CD14-positive monocyte (primary cell): ENCODE measurements around the gene LTF. TPM values are rescaled to one million over a fixed set of nuclear protein-coding genes. Genes with fewer than 3 reads are reported as not detected.

Experiments used
- DNase-seq, 3 donors: peaks; one replicate each; pipeline ENCODE4 v3.0.0-alpha.2; 2011 to 2022
- H2AFZ ChIP-seq: 2 replicates; pipeline ENCODE4 v1.6.0; 2012; ENCODE audit warnings: mild to moderate bottlenecking, low read depth, low read length, inconsistent platforms; ENCODE audit not compliant: insufficient read depth, poor library complexity, severe bottlenecking
- H3K27ac ChIP-seq, 2 donors: 1 replicate in 1 of 2; 2 replicates in 1 of 2; pipeline ENCODE4 v1.5.1; 2012 to 2013; ENCODE audit warnings: low read length in 2 of 2, control low read depth in 1 of 2, inconsistent platforms in 1 of 2, low read depth in 1 of 2, mild to moderate bottlenecking in 1 of 2
- H3K27me3 ChIP-seq, 2 donors: one replicate each; pipeline versions ENCODE4 v1.6.0 to v1.6.1; 2011 to 2013; ENCODE audit warnings: low read length in 2 of 2; ENCODE audit not compliant: control insufficient read depth in 2 of 2, insufficient read depth in 2 of 2
- H3K36me3 ChIP-seq, 2 donors: replicated peaks in 1 of 2; 1 replicate in 1 of 2; 2 replicates in 1 of 2; pipeline versions ENCODE4 v1.5.1 to v1.6.1; 2012 to 2013; ENCODE audit warnings: low read length in 2 of 2, control low read depth in 1 of 2, inconsistent platforms in 1 of 2, mild to moderate bottlenecking in 1 of 2; ENCODE audit not compliant: insufficient read depth in 2 of 2, control insufficient read depth in 1 of 2
- H3K4me1 ChIP-seq, 2 donors: 1 replicate in 1 of 2; 2 replicates in 1 of 2; pipeline versions ENCODE4 v1.5.1 to v1.6.1; 2012 to 2013; ENCODE audit warnings: low read length in 2 of 2, control low read depth in 1 of 2, inconsistent platforms in 1 of 2, mild to moderate bottlenecking in 1 of 2, moderate library complexity in 1 of 2; ENCODE audit not compliant: insufficient read depth in 2 of 2, control insufficient read depth in 1 of 2
- H3K4me2 ChIP-seq: replicated peaks from 2 replicates; pipeline ENCODE3; 2012; ENCODE audit warnings: low read length, moderate library complexity, mild to moderate bottlenecking; ENCODE audit not compliant: poor library complexity, severe bottlenecking; ENCODE audit errors: extremely low read depth
- H3K4me3 ChIP-seq, 3 experiments: fragments of 200-600 bp in 1 of 3; sonication (generic) in 1 of 3; replicated peaks in 1 of 3; 1 replicate in 2 of 3; 2 replicates in 1 of 3; pipeline ENCODE4 v1.5.1; 2011 to 2013; ENCODE audit warnings: low read length in 3 of 3, mild to moderate bottlenecking in 3 of 3, control low read depth in 2 of 3, low read depth in 2 of 3, inconsistent platforms in 1 of 3, moderate library complexity in 1 of 3
- H3K79me2 ChIP-seq: 2 replicates; pipeline ENCODE4 v1.6.0; 2012; ENCODE audit warnings: mild to moderate bottlenecking, control low read depth, inconsistent platforms, low read length, moderate library complexity; ENCODE audit not compliant: insufficient read depth
- H3K9ac ChIP-seq: 2 replicates; pipeline ENCODE4 v1.6.0; 2017; ENCODE audit warnings: low read length, mild to moderate bottlenecking; ENCODE audit not compliant: insufficient read depth, poor library complexity, severe bottlenecking
- H3K9me3 ChIP-seq, 2 donors: replicated peaks in 1 of 2; 1 replicate in 1 of 2; 2 replicates in 1 of 2; pipeline versions ENCODE4 v1.5.1 to v1.6.1; 2012 to 2013; ENCODE audit warnings: low read length in 2 of 2, control low read depth in 1 of 2; ENCODE audit not compliant: control insufficient read depth in 1 of 2, insufficient read depth in 1 of 2
- H4K20me1 ChIP-seq: 2 replicates; pipeline ENCODE4 v1.6.0; 2012; ENCODE audit warnings: mild to moderate bottlenecking, low read length, control low read depth, moderate library complexity; ENCODE audit not compliant: insufficient read depth
- H3K27ac Mint-ChIP-seq, 7 donors: one replicate each; pipeline ENCODE4 v1.8.0; 2020; ENCODE audit warnings: mild to moderate bottlenecking in 7 of 7, mixed read lengths in 7 of 7, moderate library complexity in 6 of 7, inconsistent platforms in 2 of 7
- H3K27me3 Mint-ChIP-seq, 3 donors: one replicate each; pipeline ENCODE4 v1.8.0; 2021 to 2022; ENCODE audit warnings: low read depth in 3 of 3, mild to moderate bottlenecking in 3 of 3, mixed read lengths in 3 of 3, moderate library complexity in 3 of 3, inconsistent platforms in 1 of 3
- H3K36me3 Mint-ChIP-seq, 2 donors: one replicate each; pipeline ENCODE4 v1.8.0; 2020; ENCODE audit warnings: mixed read lengths in 2 of 2, inconsistent platforms in 1 of 2, mild to moderate bottlenecking in 1 of 2
- H3K4me1 Mint-ChIP-seq: one replicate; pipeline ENCODE4 v1.8.0; 2020; ENCODE audit warnings: mild to moderate bottlenecking, mixed read lengths
- H3K4me3 Mint-ChIP-seq, 2 donors: one replicate each; pipeline ENCODE4 v1.8.0; 2020; ENCODE audit warnings: mild to moderate bottlenecking in 2 of 2, mixed read lengths in 2 of 2, moderate library complexity in 1 of 2
- H3K9me3 Mint-ChIP-seq, 7 donors: one replicate each; pipeline ENCODE4 v1.8.0; 2020 to 2022; ENCODE audit warnings: mixed read lengths in 7 of 7, mild to moderate bottlenecking in 6 of 7, moderate library complexity in 6 of 7, inconsistent platforms in 2 of 7
- WGBS: methylation state at CpG from one replicate; pipeline ENCODE4 v1.1.5; 2013; ENCODE audit warnings: missing lambda C conversion rate; ENCODE audit not compliant: insufficient coverage; 5-methylcytosine and 5-hydroxymethylcytosine counted together
- intact Hi-C, 2 donors: fragments of 100-400 bp; cut with micrococcal nuclease; formaldehyde crosslinking; loops; one replicate each; pipeline versions ENCODE4 v1.15.0 to v1.15.1; 2023
- polyA plus RNA-seq, 3 donors: library from polyadenylated mRNA; depleted of rRNA in 1 of 3; unstranded in 2 of 3; stranded (reverse) in 1 of 3; fragments of 300-500 nt in 2 of 3; fragments of >200 nt in 1 of 3; fragmentation: Illumina TruSeq in 2 of 3; gene quantifications; 1 replicate in 2 of 3; 2 replicates in 1 of 3; pipeline ENCODE4 v1.2.3, GENCODE V29; 2012 to 2021
- TF ChIP-seq, protein P1 (sequence below): fragments of 200-600 bp; IDR thresholded peaks from one replicate; pipeline ENCODE4 v1.8.0; 2022; ENCODE audit warnings: antibody characterized with exemption, mild to moderate bottlenecking

The LTF gene
- polyA plus RNA-seq, 3 donors, result not detected

- H4K20me1 ChIP-seq, result no peaks in the 10 kb centered on the region
- no peaks in the 10 kb centered on the region for H3K9me3 ChIP-seq
- H3K79me2 ChIP-seq, result no peaks in the 10 kb centered on the region
- DNase-seq, result no peak
- WGBS, result no CpG with 5 or more reads among the region's 2 CpGs
- TF ChIP-seq, protein P1, sequence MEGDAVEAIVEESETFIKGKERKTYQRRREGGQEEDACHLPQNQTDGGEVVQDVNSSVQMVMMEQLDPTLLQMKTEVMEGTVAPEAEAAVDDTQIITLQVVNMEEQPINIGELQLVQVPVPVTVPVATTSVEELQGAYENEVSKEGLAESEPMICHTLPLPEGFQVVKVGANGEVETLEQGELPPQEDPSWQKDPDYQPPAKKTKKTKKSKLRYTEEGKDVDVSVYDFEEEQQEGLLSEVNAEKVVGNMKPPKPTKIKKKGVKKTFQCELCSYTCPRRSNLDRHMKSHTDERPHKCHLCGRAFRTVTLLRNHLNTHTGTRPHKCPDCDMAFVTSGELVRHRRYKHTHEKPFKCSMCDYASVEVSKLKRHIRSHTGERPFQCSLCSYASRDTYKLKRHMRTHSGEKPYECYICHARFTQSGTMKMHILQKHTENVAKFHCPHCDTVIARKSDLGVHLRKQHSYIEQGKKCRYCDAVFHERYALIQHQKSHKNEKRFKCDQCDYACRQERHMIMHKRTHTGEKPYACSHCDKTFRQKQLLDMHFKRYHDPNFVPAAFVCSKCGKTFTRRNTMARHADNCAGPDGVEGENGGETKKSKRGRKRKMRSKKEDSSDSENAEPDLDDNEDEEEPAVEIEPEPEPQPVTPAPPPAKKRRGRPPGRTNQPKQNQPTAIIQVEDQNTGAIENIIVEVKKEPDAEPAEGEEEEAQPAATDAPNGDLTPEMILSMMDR, result no peak
- H3K27me3 Mint-ChIP-seq, result peaks cover 0 to 3% (median 0%) of the 10 kb centered on the region in 3 donors
- no peaks in the 10 kb centered on the region for H3K36me3 ChIP-seq
- no peak overlapping the region for H3K4me2 ChIP-seq
- peaks cover 6% of the 10 kb centered on the region in 2 donors for H3K4me1 ChIP-seq
- no peak overlapping the region for H3K4me3 ChIP-seq
- peak overlapping the region in 1 of 7 donors; percentile 68 for H3K27ac Mint-ChIP-seq
- intact Hi-C loops, result no loop called here
- H3K9me3 Mint-ChIP-seq, result peaks cover 0 to 3% (median 0%) of the 10 kb centered on the region in 7 donors
- no peak overlapping the region for H3K4me3 Mint-ChIP-seq
- no peak overlapping the region for H3K27ac ChIP-seq
- no peaks in the 10 kb centered on the region for H3K36me3 Mint-ChIP-seq
- H3K27me3 ChIP-seq, result no peaks in the 10 kb centered on the region
- H2AFZ ChIP-seq, result no peak overlapping the region
- H3K4me1 Mint-ChIP-seq, result peaks cover 9% of the 10 kb centered on the region
- no peak overlapping the region for H3K9ac ChIP-seq
Observed at GRCh38 chr3:46420931-46421330, 43.8 kb downstream of the LTF start.

GRCh38 chr3:46419816-46420215, 44.9 kb downstream of the LTF start:
- Histone ChIP-seq H3K4me3 (no peak overlapping the region), H3K4me2 (no peak overlapping the region), H3K9me3 (no peaks in the 10 kb centered on the region), H3K4me1 (peaks cover 6% of the 10 kb centered on the region in 2 donors), H3K9ac (no peak overlapping the region), H3K36me3 (no peaks in the 10 kb centered on the region), H3K79me2 (no peaks in the 10 kb centered on the region), H4K20me1 (no peaks in the 10 kb centered on the region), H3K27me3 (no peaks in the 10 kb centered on the region), H3K27ac (no peak overlapping the region), H2AFZ (no peak overlapping the region)
- 98% methylated on average over 4 of the region's 4 CpGs for WGBS
- Mint-ChIP-seq H3K27ac (peak overlapping the region in 1 of 7 donors; percentile 41), H3K4me1 (peaks cover 14% of the 10 kb centered on the region), H3K4me3 (no peak overlapping the region), H3K36me3 (no peaks in the 10 kb centered on the region), H3K9me3 (peaks cover 0 to 3% (median 0%) of the 10 kb centered on the region in 7 donors), H3K27me3 (peaks cover 0 to 3% (median 0%) of the 10 kb centered on the region in 3 donors)
- TF ChIP-seq, protein P1, result no peak
- no peak for DNase-seq
- intact Hi-C loops, result no loop called here
